T-helper 1 cell treated with Interleukin-12 subunit alpha and Interleukin-12 subunit beta and Interleukin-4 antibody, amounts not matched to agents 30 μg/mL and 1 μg/mL, for 36 hours (primary cell): ENCODE results near the gene EEF1B2.
"Not testable (repeated sequence)": the region's sequence is repeated elsewhere in the genome, so short reads cannot be mapped to it uniquely, and the experiment has no call there.

Experiments
- H3K27ac Mint-ChIP-seq: one replicate; pipeline ENCODE4 v1.8.0; 2021; ENCODE audit warnings: mild to moderate bottlenecking, mixed read lengths
- H3K27me3 Mint-ChIP-seq: one replicate; pipeline ENCODE4 v1.8.0; 2021; ENCODE audit warnings: low read depth, mixed read lengths
- H3K36me3 Mint-ChIP-seq: one replicate; pipeline ENCODE4 v1.8.0; 2021; ENCODE audit warnings: low read depth, mixed read lengths
- H3K4me1 Mint-ChIP-seq: one replicate; pipeline ENCODE4 v1.8.0; 2021; ENCODE audit warnings: low read depth, mixed read lengths
- H3K4me3 Mint-ChIP-seq: one replicate; pipeline ENCODE4 v1.8.0; 2021; ENCODE audit warnings: mild to moderate bottlenecking, moderate library complexity, mixed read lengths
- H3K9me3 Mint-ChIP-seq: one replicate; pipeline ENCODE4 v1.8.0; 2021; ENCODE audit warnings: mixed read lengths

The EEF1B2 gene

DNA sequence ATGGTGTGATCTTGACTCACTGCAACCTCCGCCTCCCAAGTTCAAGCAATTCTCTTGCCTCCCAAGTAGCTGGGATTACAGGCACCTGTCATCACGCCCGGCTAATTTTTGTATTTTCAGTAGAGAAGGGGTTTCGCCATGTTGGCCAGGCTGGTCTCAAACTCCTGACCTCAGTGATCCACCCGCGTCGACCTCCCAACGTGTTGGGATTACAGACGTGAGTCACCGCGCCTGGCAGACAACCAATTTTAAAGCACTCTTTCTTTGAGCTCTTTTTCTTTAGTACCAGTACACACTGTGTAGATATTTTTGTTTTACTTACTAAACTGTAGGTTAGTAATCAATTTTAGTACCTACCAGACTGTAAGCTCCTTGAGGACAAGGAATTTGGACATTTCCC lies 2.7 kb upstream of the EEF1B2 start:
- H3K36me3 Mint-ChIP-seq, result peaks cover 24% of the 10 kb centered on the region
- H3K27ac Mint-ChIP-seq, H3K9me3 Mint-ChIP-seq, H3K27me3 Mint-ChIP-seq: not testable (repeated sequence)
- peaks cover 29% of the 10 kb centered on the region for H3K4me1 Mint-ChIP-seq
- peak overlapping the region; percentile 50 for H3K4me3 Mint-ChIP-seq

DNA sequence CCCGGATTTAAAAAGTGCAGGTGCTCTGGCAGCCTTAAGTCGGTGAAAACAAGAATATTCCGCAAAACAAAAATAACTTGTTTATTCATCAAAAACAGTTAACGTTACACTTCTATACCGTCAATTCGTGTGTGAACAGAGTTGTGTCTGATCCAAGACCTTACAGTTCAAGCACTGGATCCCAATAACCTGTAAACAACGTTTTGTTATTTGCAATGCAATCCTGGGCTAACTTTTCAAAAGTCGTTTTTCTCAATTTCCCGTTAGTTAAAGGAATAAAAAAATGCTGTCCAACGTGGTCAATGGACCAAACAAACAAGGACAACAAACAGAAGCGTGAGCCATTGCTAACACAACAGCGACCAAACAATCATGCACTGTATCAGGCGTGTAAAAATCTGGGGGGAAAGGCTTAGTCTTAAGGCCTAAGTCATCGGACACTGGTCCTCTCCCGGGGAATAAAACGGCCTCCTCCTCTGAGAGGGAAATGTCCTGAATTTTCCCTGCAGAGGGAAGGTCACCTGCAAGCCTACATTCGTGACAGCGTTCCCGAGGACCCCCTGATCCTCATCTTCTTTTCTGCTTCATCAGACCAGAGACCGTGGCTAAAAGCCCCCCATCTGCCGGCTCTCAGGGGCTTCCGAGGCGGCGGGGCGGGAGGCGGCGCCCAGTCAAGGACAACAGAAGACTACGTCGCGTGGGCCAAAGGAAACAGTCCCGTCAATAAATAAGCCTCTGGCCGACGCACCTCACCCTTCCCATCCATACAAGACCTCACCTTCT lies 941 bp upstream of the EEF1B2 start:
- Mint-ChIP-seq H3K4me1 (peaks cover 44% of the 10 kb centered on the region), H3K27ac (peak overlapping the region; percentile 96), H3K9me3 (no peaks in the 10 kb centered on the region), H3K36me3 (peaks cover 38% of the 10 kb centered on the region), H3K27me3 (no peaks in the 10 kb centered on the region), H3K4me3 (peak overlapping the region; percentile 98)

DNA sequence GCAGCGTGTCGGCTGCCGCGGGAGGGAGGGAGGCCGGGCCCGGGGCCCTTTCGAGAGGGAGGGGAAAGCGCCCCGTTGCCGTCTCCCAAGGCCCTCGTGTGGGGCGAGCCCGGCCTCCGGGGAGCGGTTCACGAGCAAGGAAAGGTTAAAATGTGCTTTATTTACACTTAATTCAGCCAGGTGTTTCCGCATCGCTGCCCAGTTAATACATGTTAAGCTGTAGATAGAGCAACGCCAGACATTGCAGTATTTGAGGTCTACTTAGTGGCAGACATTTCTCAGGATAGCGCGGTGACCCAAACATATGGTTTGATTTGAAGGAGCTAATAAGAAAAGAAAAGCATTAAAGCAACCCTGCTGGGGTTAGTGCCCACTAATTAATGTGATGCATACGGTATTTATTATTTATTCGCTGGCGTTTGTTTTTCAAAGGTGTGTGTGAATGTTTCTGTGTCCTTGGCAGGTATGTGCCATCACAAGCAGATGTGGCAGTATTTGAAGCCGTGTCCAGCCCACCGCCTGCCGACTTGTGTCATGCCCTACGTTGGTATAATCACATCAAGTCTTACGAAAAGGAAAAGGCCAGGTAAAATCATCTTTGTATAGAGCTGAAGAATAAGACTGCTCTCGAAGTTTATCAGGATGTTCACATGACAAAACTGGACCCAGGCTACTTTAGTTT lies 571 bp downstream of the EEF1B2 start:
- Mint-ChIP-seq H3K27ac (peak overlapping the region; percentile 96), H3K4me3 (peak overlapping the region; percentile 98), H3K27me3 (no peaks in the 10 kb centered on the region), H3K9me3 (no peaks in the 10 kb centered on the region), H3K36me3 (peaks cover 42% of the 10 kb centered on the region), H3K4me1 (peaks cover 46% of the 10 kb centered on the region)

DNA sequence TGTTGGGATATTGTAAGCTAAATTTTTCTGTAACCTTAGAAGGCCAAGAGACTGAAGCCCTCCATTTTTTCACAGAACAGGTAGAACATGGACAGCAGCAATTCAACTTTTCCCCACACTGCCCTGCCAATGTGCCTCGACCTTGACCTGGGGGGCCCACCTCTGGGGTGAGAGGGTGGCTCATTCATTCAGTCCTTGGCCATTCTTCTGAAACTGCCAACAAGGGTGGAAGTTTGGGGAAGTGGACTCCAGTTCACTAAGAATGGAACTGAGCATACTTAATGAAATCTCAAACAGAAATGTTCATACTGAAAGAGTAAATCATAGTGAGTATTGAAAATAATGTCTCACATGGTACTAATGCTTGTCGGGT lies 1.1 kb downstream of the EEF1B2 start:
- Mint-ChIP-seq H3K27me3 (no peaks in the 10 kb centered on the region), H3K4me3 (peak overlapping the region; percentile 98), H3K36me3 (peaks cover 42% of the 10 kb centered on the region), H3K27ac (peak overlapping the region; percentile 96), H3K4me1 (peaks cover 46% of the 10 kb centered on the region), H3K9me3 (no peaks in the 10 kb centered on the region)

DNA sequence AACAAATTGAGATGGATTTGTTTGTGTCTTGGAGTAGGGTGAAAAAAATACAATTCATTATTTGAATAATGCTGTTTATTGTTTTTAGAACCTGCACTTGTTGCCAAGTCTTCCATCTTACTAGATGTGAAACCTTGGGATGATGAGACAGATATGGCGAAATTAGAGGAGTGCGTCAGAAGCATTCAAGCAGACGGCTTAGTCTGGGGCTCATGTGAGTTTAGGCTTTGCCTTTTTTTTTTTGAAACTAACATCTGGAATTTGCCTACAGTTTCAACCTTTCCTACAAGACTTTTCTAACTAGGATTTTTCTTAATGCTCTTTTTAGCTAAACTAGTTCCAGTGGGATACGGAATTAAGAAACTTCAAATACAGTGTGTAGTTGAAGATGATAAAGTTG lies 2.7 kb downstream of the EEF1B2 start:
- H3K9me3 Mint-ChIP-seq, H3K27me3 Mint-ChIP-seq, H3K4me3 Mint-ChIP-seq: not testable (repeated sequence)
- Mint-ChIP-seq H3K27ac (peak overlapping the region; percentile 36), H3K4me1 (peaks cover 38% of the 10 kb centered on the region), H3K36me3 (peaks cover 46% of the 10 kb centered on the region)

DNA sequence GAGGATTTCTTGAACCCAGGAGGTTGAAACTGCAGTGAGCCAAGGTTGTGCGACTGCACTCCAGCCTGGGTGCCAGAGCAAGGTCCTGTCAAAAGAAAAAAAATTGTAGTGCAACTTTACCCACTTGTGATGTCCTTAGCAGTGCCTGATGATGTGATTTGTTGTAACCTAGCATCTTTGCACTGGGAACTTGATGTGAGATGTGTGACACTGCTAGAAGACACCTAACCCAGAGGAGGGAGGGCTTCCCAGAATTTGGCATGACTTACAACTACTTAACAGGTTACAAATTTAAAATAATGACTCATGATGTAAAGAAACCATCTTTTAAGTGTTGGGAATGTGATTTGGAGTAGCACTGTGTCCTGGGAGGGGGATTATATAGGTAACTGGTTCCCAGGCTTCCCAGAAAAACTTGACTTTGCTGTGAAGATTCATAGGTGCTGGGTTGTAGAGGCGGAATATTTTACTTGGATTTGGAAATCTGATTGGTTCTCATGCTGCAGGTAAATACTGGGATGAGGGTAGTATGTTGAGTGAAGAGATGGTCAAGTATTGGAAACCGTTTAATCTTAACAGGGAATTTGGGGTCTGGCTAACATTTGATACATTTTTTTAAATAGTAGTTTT lies 3.7 kb downstream of the EEF1B2 start:
- H3K9me3 Mint-ChIP-seq, result peaks cover 1% of the 10 kb centered on the region
- H3K27me3 Mint-ChIP-seq, result no peaks in the 10 kb centered on the region
- no peak overlapping the region for H3K27ac Mint-ChIP-seq
- H3K36me3 Mint-ChIP-seq, result peaks cover 44% of the 10 kb centered on the region
- peaks cover 31% of the 10 kb centered on the region for H3K4me1 Mint-ChIP-seq
- no peak overlapping the region for H3K4me3 Mint-ChIP-seq

DNA sequence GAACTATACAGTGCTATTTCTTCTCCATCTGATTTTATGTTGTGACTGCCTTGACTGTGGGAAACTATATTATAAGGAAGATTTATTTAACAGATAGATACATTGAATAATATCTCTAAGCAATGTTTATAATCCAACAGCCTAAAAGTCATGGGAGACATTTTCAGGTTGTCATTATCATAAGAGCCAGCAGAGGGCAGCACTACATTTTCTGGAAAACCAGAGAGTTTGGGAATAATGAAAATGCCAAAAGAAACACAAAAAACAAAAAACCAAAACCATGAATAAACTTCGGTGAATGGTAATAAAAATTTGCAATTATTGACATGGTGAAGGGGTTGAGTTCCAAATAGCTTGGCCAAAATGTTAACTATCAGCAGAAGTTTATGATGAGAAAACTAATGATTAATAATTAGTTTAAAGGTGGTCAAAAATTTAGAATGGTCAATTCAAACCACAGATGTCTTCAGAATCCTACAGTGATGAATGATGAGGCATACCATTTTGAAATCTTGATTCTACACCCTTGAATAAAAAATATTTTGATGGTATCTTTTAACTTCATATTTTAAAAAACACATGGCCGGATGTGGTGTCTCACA lies 4.7 kb downstream of the EEF1B2 start:
- Mint-ChIP-seq H3K4me3 (no peak overlapping the region), H3K36me3 (peaks cover 38% of the 10 kb centered on the region), H3K4me1 (peaks cover 30% of the 10 kb centered on the region), H3K27ac (no peak overlapping the region), H3K27me3 (no peaks in the 10 kb centered on the region), H3K9me3 (peaks cover 4% of the 10 kb centered on the region)

DNA sequence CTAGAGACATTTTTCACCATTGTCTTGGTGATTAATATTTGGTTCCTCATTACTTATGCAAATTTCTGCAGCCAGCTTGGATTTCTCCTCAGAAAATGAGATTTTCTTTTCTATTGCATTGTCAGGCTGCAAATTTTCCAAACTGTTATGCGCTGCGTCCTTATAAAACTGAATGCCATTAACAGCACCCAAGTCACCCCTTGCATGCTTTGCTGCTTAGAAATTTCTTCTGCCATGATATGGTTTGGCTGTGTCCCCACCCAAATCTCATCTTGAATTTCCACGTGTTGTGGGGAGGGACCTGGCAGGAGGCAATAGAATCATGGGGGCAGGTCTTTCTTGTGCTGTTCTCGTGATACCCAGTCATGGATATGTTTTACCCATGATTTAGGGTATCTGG lies 8.5 kb downstream of the EEF1B2 start:
- H3K9me3 Mint-ChIP-seq, H3K4me1 Mint-ChIP-seq, H3K27ac Mint-ChIP-seq, H3K4me3 Mint-ChIP-seq, H3K27me3 Mint-ChIP-seq: not testable (repeated sequence)
- peaks cover 14% of the 10 kb centered on the region for H3K36me3 Mint-ChIP-seq

DNA sequence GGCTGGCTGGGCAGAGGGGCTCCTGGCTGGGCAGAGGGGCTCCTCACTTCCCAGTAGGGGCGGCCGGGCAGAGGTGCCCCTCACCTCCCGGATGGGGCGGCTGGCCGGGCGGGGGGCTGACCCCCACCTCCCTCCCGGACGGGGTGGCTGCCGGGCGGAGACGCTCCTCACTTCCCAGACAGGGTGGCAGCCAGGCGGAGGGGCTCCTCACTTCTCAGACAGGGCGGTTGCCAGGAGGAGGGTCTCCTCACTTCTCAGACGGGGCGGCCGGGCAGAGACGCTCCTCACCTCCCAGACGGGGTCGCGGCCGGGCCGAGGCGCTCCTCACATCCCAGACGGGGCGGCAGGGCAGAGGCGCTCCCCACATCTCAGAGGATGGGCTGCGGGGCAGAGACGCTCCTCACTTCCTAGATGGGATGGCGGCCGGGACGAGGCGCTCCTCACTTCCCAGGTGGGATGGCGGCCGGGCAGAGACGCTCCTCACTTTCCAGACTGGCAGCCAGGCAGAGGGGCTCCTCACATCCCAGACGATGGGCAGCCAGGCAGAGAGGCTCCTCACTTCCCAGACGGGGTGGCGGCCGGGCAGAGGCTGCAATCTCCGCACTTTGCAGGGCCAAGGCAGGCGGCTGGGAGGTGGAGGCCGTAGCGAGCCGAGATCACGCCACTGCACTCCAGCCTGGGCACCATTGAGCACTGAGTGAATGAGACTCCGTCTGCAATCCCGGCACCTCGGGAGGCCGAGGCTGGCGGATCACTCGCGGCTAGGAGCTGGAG lies 12.1 kb downstream of the EEF1B2 start:
- H3K4me1 Mint-ChIP-seq, H3K36me3 Mint-ChIP-seq, H3K9me3 Mint-ChIP-seq: not testable (repeated sequence)

DNA sequence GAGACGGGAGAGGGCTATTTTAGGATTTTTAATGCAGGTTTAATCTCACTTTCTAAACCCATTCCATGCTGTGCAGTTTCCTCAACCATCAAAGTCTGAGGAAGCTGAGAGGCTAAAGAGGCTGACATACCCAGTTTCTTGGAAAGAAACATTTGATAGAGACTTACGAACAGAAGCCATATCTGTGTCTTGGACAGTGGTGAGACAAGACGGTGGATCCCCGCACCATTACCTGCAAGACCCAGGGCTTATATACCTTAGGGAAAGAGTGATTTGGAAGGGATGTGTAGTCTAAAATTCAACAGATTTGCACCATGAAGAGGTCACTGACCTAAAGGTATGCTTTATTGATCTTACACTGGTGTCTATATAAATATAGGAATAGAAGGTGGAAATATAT lies 13.5 kb downstream of the EEF1B2 start:
- peaks cover 2% of the 10 kb centered on the region for H3K36me3 Mint-ChIP-seq
- H3K4me3 Mint-ChIP-seq, result no peak overlapping the region
- no peaks in the 10 kb centered on the region for H3K27me3 Mint-ChIP-seq
- no peak overlapping the region for H3K27ac Mint-ChIP-seq
- H3K4me1 Mint-ChIP-seq, result no peaks in the 10 kb centered on the region
- peaks cover 4% of the 10 kb centered on the region for H3K9me3 Mint-ChIP-seq

More for the DNA sequence above, 12.1 kb downstream of the EEF1B2 start:
- H3K27ac Mint-ChIP-seq, H3K27me3 Mint-ChIP-seq, H3K4me3 Mint-ChIP-seq: not testable (repeated sequence)

DNA sequence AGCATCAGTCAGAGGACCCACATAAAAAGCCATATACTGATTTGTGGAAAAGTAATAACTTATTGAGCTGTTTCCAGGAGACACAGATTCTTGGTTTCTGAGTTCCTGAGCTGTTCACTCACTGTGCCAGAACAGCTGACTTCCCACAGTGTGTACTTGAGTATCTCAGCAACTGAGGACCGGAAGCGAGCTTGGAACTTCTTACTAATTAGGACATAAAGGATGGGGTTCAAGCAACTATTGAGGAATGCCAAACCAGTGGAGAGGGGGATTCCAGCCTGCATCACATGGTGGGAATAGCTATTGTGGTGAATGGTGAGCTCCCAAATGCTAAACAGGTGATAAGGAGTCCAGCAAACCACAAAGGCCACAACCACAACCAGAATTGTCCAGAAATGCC lies 16.4 kb downstream of the EEF1B2 start:
- Mint-ChIP-seq H3K27ac (no peak overlapping the region), H3K27me3 (no peaks in the 10 kb centered on the region), H3K4me1 (no peaks in the 10 kb centered on the region), H3K36me3 (no peaks in the 10 kb centered on the region), H3K4me3 (no peak overlapping the region), H3K9me3 (no peaks in the 10 kb centered on the region)

DNA sequence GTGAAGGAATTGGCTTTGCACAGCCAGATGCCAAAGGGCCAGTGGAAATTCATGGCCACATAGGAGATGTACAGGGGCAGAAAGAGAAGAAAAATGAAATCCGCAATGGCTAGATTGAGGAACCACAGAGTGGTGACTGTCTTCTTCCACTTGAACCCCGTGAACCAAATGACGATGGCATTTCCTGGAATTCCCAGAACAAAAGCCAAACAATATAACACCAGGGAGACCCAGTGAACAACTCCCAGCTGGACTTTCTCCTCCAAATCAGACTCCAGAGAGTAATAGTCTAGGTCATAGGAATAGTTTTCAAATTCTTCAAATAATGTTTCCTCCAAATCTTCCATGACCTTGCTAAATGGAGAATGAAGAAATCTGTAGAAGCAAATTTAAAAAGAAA lies 17.2 kb downstream of the EEF1B2 start:
- Mint-ChIP-seq H3K27ac (no peak overlapping the region), H3K27me3 (no peaks in the 10 kb centered on the region), H3K9me3 (no peaks in the 10 kb centered on the region), H3K36me3 (no peaks in the 10 kb centered on the region), H3K4me1 (no peaks in the 10 kb centered on the region), H3K4me3 (no peak overlapping the region)

DNA sequence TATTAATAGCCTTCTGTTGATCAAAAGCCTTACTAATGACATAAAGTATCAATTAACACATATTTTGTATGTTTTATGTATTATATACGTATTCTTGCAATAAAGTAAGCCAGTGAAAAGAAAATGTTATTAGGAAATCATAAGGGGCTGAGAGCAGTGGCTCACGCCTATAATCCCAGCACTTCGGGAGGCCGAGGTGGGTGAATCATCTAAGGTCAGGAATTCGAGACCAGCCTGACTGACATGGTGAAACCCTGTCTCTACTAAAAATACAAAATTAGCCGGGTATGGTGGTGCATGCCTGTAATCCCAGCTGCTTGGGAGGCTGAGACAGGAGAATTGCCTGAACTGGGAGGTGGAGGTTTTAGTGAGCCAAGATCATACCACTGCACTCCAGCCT lies 21.8 kb downstream of the EEF1B2 start:
- not testable (repeated sequence) for H3K4me1 Mint-ChIP-seq, H3K27ac Mint-ChIP-seq, H3K36me3 Mint-ChIP-seq, H3K27me3 Mint-ChIP-seq, H3K9me3 Mint-ChIP-seq, H3K4me3 Mint-ChIP-seq

DNA sequence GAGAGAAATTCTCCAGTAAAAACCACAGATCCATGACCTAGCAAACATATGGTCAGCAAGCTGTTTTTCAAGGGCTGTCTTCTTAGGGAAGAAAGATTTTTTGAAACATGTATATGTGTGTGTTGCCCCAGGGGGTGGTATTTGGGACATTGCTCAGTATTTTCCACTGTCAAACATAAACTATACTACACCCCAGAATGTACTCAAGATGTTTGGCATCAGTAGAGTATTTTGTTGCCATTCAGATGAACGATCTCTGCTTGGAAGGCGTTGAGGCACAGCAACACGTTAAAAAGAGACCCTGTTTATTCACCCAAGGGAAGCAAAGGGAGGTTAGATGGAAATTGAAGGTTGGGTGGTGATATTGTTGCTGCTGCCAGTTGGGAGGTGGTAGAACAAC lies 30.0 kb downstream of the EEF1B2 start:
- Mint-ChIP-seq H3K27me3 (peaks cover 25% of the 10 kb centered on the region), H3K36me3 (no peaks in the 10 kb centered on the region), H3K4me1 (no peaks in the 10 kb centered on the region), H3K27ac (no peak overlapping the region), H3K9me3 (no peaks in the 10 kb centered on the region), H3K4me3 (no peak overlapping the region)
